GM12878 (cell line): ENCODE measurements around the gene THAP6. TPM values are rescaled to one million over a fixed set of nuclear protein-coding genes. Genes with fewer than 3 reads are reported as not detected.

Source experiments
- ASH2L ChIP-seq: fragments of 300-600, 200-600 bp; sonication (generic); IDR thresholded peaks from 2 replicates; pipeline ENCODE4 v1.6.1; 2017; ENCODE audit warnings: low read depth, mild to moderate bottlenecking, borderline replicate concordance
- CBX5 ChIP-seq: sonication (generic); IDR thresholded peaks from 2 replicates; pipeline ENCODE4 v1.6.1; 2016; ENCODE audit warnings: low read depth, moderate library complexity, mild to moderate bottlenecking, inconsistent platforms
- DPF2 ChIP-seq: fragments of 450-650 bp; IDR thresholded peaks from 2 replicates; pipeline ENCODE4 v1.6.1; 2017; ENCODE audit warnings: mild to moderate bottlenecking
- E2F8 ChIP-seq: fragments of 450-650 bp; IDR thresholded peaks from 2 replicates; pipeline ENCODE4 v1.6.1; 2018; ENCODE audit warnings: mild to moderate bottlenecking, low read depth, moderate library complexity; ENCODE audit not compliant: partially characterized antibody
- EGR1 ChIP-seq, 2 experiments: IDR thresholded peaks; 1 replicate in 1 of 2; 2 replicates in 1 of 2; pipeline ENCODE4 v1.6.1; 2011 to 2012; ENCODE audit warnings: low read depth in 2 of 2, low read length in 2 of 2, borderline replicate concordance in 1 of 2, mild to moderate bottlenecking in 1 of 2, moderate library complexity in 1 of 2
- HCFC1 ChIP-seq: fragments of 150-350 bp; IDR thresholded peaks from 2 replicates; pipeline ENCODE4 v1.6.1; 2014; ENCODE audit warnings: low read length
- HDAC6 ChIP-seq: fragments of 200-600 bp; sonication (generic); IDR thresholded peaks from one replicate; pipeline ENCODE4 v1.8.0; 2017; ENCODE audit warnings: antibody characterized with exemption; ENCODE audit not compliant: unreplicated experiment
- IKZF1 ChIP-seq: fragments of 450-650 bp; conservative IDR thresholded peaks from 2 replicates; pipeline ENCODE4 v1.6.1; 2017; ENCODE audit warnings: antibody characterized with exemption, mild to moderate bottlenecking
- IRF3 ChIP-seq: fragments of 450-650 bp; IDR thresholded peaks from 2 replicates; pipeline ENCODE4 v1.6.1; 2014; ENCODE audit warnings: mild to moderate bottlenecking
- JUND ChIP-seq: IDR thresholded peaks from 2 replicates; pipeline ENCODE4 v1.6.1; 2012; ENCODE audit warnings: low read depth, mild to moderate bottlenecking, low read length, improper control_type of control experiment, moderate library complexity
- KLF5 ChIP-seq: fragments of 450-650 bp; IDR thresholded peaks from 2 replicates; pipeline ENCODE4 v1.6.1; 2014; ENCODE audit warnings: mild to moderate bottlenecking; ENCODE audit not compliant: partially characterized antibody
- MLLT1 ChIP-seq: fragments of 450-650 bp; IDR thresholded peaks from 2 replicates; pipeline ENCODE4 v1.6.1; 2016; ENCODE audit warnings: mild to moderate bottlenecking
- MXI1 ChIP-seq: fragments of 150-350 bp; IDR thresholded peaks from 2 replicates; pipeline ENCODE4 v1.6.1; 2011; ENCODE audit warnings: low read depth, mild to moderate bottlenecking, inconsistent platforms, low read length, improper control_type of control experiment
- NFYA ChIP-seq: IDR thresholded peaks from 2 replicates; pipeline ENCODE4 v1.6.1; 2011; ENCODE audit warnings: low read depth, mild to moderate bottlenecking, low read length, improper control_type of control experiment, borderline replicate concordance
- PAX5 ChIP-seq: IDR thresholded peaks from 2 replicates; pipeline ENCODE4 v1.6.1; 2011; ENCODE audit warnings: low read depth, low read length, borderline replicate concordance
- PAX8 ChIP-seq: fragments of 450-650 bp; IDR thresholded peaks from 2 replicates; pipeline ENCODE4 v1.6.1; 2017; ENCODE audit warnings: mild to moderate bottlenecking, moderate library complexity
- POLR2AphosphoS2 ChIP-seq: IDR thresholded peaks from 2 replicates; pipeline ENCODE4 v1.6.1; 2011; ENCODE audit warnings: low read depth, mild to moderate bottlenecking, low read length, improper control_type of control experiment, moderate library complexity
- RAD51 ChIP-seq: fragments of 450-650 bp; IDR thresholded peaks from 2 replicates; pipeline ENCODE4 v1.6.1; 2016; ENCODE audit warnings: moderate library complexity, mild to moderate bottlenecking, inconsistent platforms
- SMARCA5 ChIP-seq: fragments of 450-650 bp; IDR thresholded peaks from 2 replicates; pipeline ENCODE4 v1.6.1; 2017; ENCODE audit warnings: mild to moderate bottlenecking
- SPI1 ChIP-seq: IDR thresholded peaks from 2 replicates; pipeline ENCODE4 v1.6.1; 2011; ENCODE audit warnings: low read depth, mild to moderate bottlenecking, low read length, moderate library complexity, borderline replicate concordance; ENCODE audit not compliant: insufficient read depth
- SREBF2 ChIP-seq: IDR thresholded peaks from 2 replicates; pipeline ENCODE4 v1.6.1; 2012; ENCODE audit warnings: mild to moderate bottlenecking, low read length
- YY1 ChIP-seq: IDR thresholded peaks from 2 replicates; pipeline ENCODE4 v1.6.1; 2011; ENCODE audit warnings: low read depth, mild to moderate bottlenecking, low read length
- ZBTB33 ChIP-seq: fragments of 450-650 bp; IDR thresholded peaks from 2 replicates; pipeline ENCODE4 v1.6.1; 2017; ENCODE audit warnings: mild to moderate bottlenecking
- ZNF274 ChIP-seq: IDR thresholded peaks from one replicate; pipeline ENCODE4 v1.8.0; 2011; ENCODE audit not compliant: insufficient read length, insufficient read depth
- polyA plus RNA-seq, 11 experiments: library from polyadenylated mRNA; depleted of rRNA in 4 of 11; unstranded in 6 of 11; stranded (reverse) in 5 of 11; fragments of >200 nt; fragmentation: Nextera tagmentation in 4 of 11; fragmentation: Illumina TruSeq in 1 of 11; extraction: Ambion mirVana in 4 of 11; extraction: Trizol in 1 of 11; gene quantifications; 1 replicate in 1 of 11; 2 replicates in 10 of 11; pipeline versions ENCODE4 v1.2.1 to v1.2.3, GENCODE V29; 2011 to 2016; ENCODE audit warnings: inconsistent platforms in 2 of 11, missing spikeins in 2 of 11, low read depth in 1 of 11
- total RNA-seq, 4 experiments: library from RNA; depleted of rRNA in 3 of 4; stranded (reverse); fragments of >200 nt in 3 of 4; fragmentation: Illumina TruSeq in 1 of 4; extraction: Trizol in 1 of 4; gene quantifications; 2 replicates each; pipeline versions ENCODE4 v1.2.1 to v1.2.3, GENCODE V29; 2013 to 2021

The THAP6 gene
- total and polyA plus RNA-seq, 10 of the 15 experiments (the other 5 are each of a cell fraction or from before 2014, with no cell fraction given) = 8.9 to 21.9 (median 12.8) TPM

GRCh38 chr4:75514131-75514948 lies at the start of gene THAP6, which contains the start of gene RCHY1 (continued):
- TF ChIP-seq SMARCA5 (peak; percentile 48; the same call in 1 of the 2 replicates), E2F8 (peak; percentile 86), MXI1 (peak; percentile 65; the same call in 1 of the 2 replicates), ASH2L (peak; percentile 78), RAD51 (peak; percentile 97), SPI1 (no peak), PAX8 (no peak), POLR2AphosphoS2 (peak; percentile 95), YY1 (peak; percentile 98), CBX5 (no peak), HCFC1 (peak; percentile 80), SREBF2 (no peak), EGR1 (IDR thresholded peaks at IDR 0.05; ENCODE audit: borderline replicate concordance in 1 of 2, low read depth in 2 of 2, low read length in 2 of 2) (peak; percentile 24 to 55; a peak in 2 of 3 replicates), MLLT1 (peak; percentile 73), NFYA (no peak), IKZF1 (peak; percentile 96), HDAC6 (no peak), PAX5 (peak; percentile 40; the same call in 1 of the 2 replicates), ZNF274 (no peak), KLF5 (peak; percentile 87), ZBTB33 (no peak), DPF2 (peak; percentile 65), IRF3 (0 out of 2 replicates have a peak, but pooled peaks have one; percentile 26), JUND (peak; percentile 56)
